Ovary (tissue), 9 donors: ENCODE results near the gene COX6A1. TPM values are rescaled to one million over a fixed set of nuclear protein-coding genes. Genes with fewer than 3 reads are reported as not detected.
"Not testable (repeated sequence)": the region's sequence is repeated elsewhere in the genome, so short reads cannot be mapped to it uniquely, and the experiment has no call there.

Experiments
- DNase-seq, 5 donors: peaks; one replicate each; pipeline ENCODE4 v3.0.0-alpha.2; 2019 to 2020
- H3K27ac ChIP-seq, 2 donors: fragments of 200-600 bp; one replicate each; pipeline versions ENCODE4 v1.5.1 to v1.8.0; 2019 to 2022
- H3K27me3 ChIP-seq: fragments of 200-600 bp; one replicate; pipeline ENCODE4 v1.8.0; 2022
- H3K36me3 ChIP-seq: fragments of 200-600 bp; sonication (generic); one replicate; pipeline ENCODE4 v1.5.1; 2019
- H3K4me1 ChIP-seq: one replicate; pipeline ENCODE4 v1.8.1; 2013; ENCODE audit warnings: mild to moderate bottlenecking, moderate library complexity; ENCODE audit not compliant: insufficient read depth
- H3K4me3 ChIP-seq: fragments of 200-600 bp; sonication (generic); one replicate; pipeline ENCODE4 v1.5.1; 2017
- H3K9me3 ChIP-seq, 2 donors: fragments of 200-600 bp in 1 of 2; sonication (generic) in 1 of 2; one replicate each; pipeline versions ENCODE4 v1.5.1 to v1.8.1; 2013 to 2019; ENCODE audit warnings: mild to moderate bottlenecking in 1 of 2, moderate library complexity in 1 of 2
- EP300 ChIP-seq: sonication (generic); formaldehyde crosslinking; IDR thresholded peaks from one replicate; pipeline ENCODE4 v1.6.1; 2017; ENCODE audit warnings: antibody characterized with exemption
- POLR2A ChIP-seq: fragments of 450-650 bp; IDR thresholded peaks from one replicate; pipeline ENCODE4 v1.6.1; 2017; ENCODE audit warnings: antibody characterized with exemption, mild to moderate bottlenecking, moderate library complexity
- WGBS, 3 donors: extraction: QIAGEN DNeasy Blood & Tissue Kit in 1 of 3; methylation state at CpG; one replicate each; pipeline versions ENCODE4 v1.1.5 to v1.1.7; 2013 to 2017; 5-methylcytosine and 5-hydroxymethylcytosine counted together
- intact Hi-C, 4 donors: fragments of 100-400 bp; cut with DNase I; formaldehyde crosslinking; loops; one replicate each; pipeline versions ENCODE4 v1.11.0 to v1.15.1; 2022 to 2023
- polyA plus RNA-seq, 2 donors: library from polyadenylated mRNA; stranded (reverse); fragments of 200-250 nt in 1 of 2; fragments of 350-450 nt in 1 of 2; fragmentation: Illumina TruSeq in 1 of 2; extraction: RNeasy Lipid Tissue Mini Kit (QIAGEN cat#74804) in 1 of 2; gene quantifications; one replicate each; pipeline ENCODE4 v1.2.3, GENCODE V29; 2013 to 2014
- total RNA-seq, 7 donors: library from RNA; depleted of rRNA in 2 of 7; stranded (reverse); fragments of >200 nt in 2 of 7; fragmentation: NEBNext Ultra II Directional in 3 of 7; extraction: Animal tissue kit (Norgen Biotek cat#: 25700) in 3 of 7; gene quantifications; one replicate each; pipeline versions ENCODE4 v1.1.0 to v1.2.4, GENCODE V29; 2016 to 2023
- TF ChIP-seq, protein P1 (sequence below), 3 donors: fragments of 450-650 bp in 2 of 3; fragments of 200-600 bp in 1 of 3; IDR thresholded peaks; one replicate each; pipeline versions ENCODE4 v1.5.1 to v1.8.0; 2016 to 2022; ENCODE audit warnings: antibody characterized with exemption in 3 of 3, mild to moderate bottlenecking in 1 of 3
- donor health status: DM: no; HTN: no; CAD: no; lungs with moderate emphysema.
- donor health status: DM: no; HTN: no; CAD: no.
- donor health status: Bipolar disorder and iron deficiency.
- donor health status: DM: yes; HTN: yes; CAD: no.
- donor health status: DM: no; HTN: no; CAD: no.
- donor health status: DM: yes; HTN: yes; CAD: no.

COX6A1 gene
- total and polyA plus RNA-seq, 9 donors, result 182 to 633 (median 208) TPM

DNA sequence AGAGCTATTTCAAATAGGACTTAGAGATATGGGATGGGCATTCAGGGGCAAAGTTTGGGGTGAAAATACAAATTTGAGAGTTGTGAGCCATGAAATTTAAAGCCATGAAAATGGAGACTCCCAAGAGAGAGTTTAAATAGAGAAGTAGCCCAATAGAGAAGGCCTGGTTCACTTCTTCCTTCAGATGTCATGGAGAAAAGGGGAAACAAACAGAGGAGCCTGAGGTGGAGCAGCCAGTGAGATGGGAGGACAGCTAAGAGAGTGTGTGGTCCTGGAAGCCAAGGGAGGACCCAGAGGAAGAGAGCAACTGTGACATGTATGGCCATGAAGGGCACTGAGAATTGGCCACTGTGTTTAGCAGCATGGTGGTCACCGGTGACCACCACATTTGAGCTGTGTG is 45.7 kb downstream of the COX6A1 start:
- no peaks in the 10 kb centered on the region for H3K27me3 ChIP-seq
- no peak for DNase-seq
- H3K4me1 ChIP-seq, result peaks cover 7% of the 10 kb centered on the region
- H3K27ac ChIP-seq, result no peak overlapping the region
- TF ChIP-seq EP300, result no peak
- no peak for TF ChIP-seq POLR2A
- no peaks in the 10 kb centered on the region for H3K9me3 ChIP-seq
- intact Hi-C loops, result no loop called here
- H3K36me3 ChIP-seq, result no peaks in the 10 kb centered on the region
- 90 to 92% (median 92%) methylated on average over 1 of the region's 1 CpG for WGBS, 3 donors
- H3K4me3 ChIP-seq, result no peak overlapping the region

DNA sequence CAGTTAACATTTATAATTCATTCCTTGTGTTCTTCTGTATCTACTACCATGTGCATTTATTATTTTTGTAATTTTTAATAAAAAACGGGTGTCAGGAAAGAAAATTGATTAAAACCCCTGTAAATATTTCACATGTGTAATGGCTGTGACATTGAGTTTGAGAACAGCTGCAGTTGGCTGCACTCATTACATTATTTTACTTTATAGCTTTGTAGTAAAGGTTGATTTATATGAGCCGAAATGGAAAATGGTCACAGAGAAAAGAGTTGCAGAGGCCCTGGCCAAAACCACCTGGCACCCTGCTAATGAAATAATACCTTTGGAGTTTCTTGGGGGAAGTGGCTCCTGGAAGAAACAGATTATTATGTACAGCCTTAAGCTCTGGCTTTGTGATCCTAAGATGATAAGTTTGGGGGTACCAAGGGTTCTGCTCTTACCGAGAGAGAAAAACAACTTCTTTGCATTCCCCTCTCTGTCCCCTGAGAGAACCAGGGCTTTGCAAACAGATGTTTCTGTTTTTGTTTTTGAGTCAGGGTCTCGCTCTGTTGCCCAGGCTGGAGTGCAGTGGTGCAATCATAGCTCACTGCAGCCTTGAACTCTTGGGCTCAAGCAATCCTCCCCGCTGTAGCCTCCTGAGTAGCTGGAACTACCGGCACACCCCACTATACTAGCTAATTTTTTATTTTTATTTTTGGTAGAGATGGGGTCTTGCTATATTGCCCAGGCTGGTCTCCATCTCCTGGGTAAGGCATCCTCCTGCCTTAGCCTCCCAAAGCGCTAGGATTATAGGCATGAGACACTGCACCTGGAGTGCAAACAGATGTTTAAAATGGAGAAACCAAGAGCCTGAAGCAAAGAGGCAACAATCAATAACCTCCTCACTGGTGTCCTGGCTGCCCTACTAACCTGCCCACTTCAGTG is 48.3 kb downstream of the COX6A1 start:
- TF ChIP-seq, protein P1, sequence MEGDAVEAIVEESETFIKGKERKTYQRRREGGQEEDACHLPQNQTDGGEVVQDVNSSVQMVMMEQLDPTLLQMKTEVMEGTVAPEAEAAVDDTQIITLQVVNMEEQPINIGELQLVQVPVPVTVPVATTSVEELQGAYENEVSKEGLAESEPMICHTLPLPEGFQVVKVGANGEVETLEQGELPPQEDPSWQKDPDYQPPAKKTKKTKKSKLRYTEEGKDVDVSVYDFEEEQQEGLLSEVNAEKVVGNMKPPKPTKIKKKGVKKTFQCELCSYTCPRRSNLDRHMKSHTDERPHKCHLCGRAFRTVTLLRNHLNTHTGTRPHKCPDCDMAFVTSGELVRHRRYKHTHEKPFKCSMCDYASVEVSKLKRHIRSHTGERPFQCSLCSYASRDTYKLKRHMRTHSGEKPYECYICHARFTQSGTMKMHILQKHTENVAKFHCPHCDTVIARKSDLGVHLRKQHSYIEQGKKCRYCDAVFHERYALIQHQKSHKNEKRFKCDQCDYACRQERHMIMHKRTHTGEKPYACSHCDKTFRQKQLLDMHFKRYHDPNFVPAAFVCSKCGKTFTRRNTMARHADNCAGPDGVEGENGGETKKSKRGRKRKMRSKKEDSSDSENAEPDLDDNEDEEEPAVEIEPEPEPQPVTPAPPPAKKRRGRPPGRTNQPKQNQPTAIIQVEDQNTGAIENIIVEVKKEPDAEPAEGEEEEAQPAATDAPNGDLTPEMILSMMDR (IDR thresholded peaks at IDR 0.05), result no peak
- TF ChIP-seq EP300, result no peak
- no peak for TF ChIP-seq POLR2A
- no peak overlapping the region for H3K4me3 ChIP-seq
- 44 to 52% (median 51%) methylated on average over 7 of the region's 7 CpGs for WGBS, 3 donors
- intact Hi-C loops, result no loop called here
- no peaks in the 10 kb centered on the region for H3K9me3 ChIP-seq
- no peaks in the 10 kb centered on the region for H3K27me3 ChIP-seq
- H3K27ac ChIP-seq, result no peak overlapping the region
- DNase-seq, result no peak
- no peaks in the 10 kb centered on the region for H3K36me3 ChIP-seq
- peaks cover 7% of the 10 kb centered on the region for H3K4me1 ChIP-seq

GRCh38 chr12:120487552-120487951 is 49.6 kb downstream of the COX6A1 start:
- H3K4me1 ChIP-seq, H3K4me3 ChIP-seq, H3K36me3 ChIP-seq, H3K27me3 ChIP-seq, H3K9me3 ChIP-seq, intact Hi-C loops: not testable (repeated sequence)
- DNase-seq, result peak in 4 of 5 donors; percentile 30 to 64 (median 42)
- peak overlapping the region in 1 of 2 donors; percentile 40 for H3K27ac ChIP-seq
- WGBS, 3 donors, result 8 to 18% (median 15%) methylated on average over 7 of the region's 7 CpGs

- WGBS, 3 donors, result 33 to 41% (median 40%) methylated on average over 5 of the region's 5 CpGs
- peak overlapping the region in 1 of 2 donors; percentile 40 for H3K27ac ChIP-seq
These were observed 50.2 kb downstream of the COX6A1 start for GRCh38 chr12:120488057-120488640.

DNA sequence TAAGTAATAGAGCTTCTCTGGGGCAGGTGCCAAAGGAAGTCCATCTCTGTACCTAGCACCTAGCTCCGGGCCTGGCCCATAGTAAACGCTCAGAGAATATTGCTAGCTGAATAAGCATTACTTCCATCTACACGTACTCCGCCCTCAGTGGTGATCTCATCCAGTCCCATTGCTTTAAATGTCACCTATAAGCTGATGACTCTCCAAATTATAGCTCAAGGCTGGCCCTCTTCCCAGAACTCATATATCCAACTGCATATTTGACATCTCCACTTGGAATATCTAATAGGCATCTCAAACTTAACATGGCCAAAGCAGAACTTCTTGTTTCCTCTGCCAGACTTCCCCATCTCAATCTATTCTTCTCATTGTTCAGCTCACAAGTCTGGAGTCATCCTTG is 51.1 kb downstream of the COX6A1 start:
- WGBS, 3 donors, result 93 to 98% (median 98%) methylated on average over 4 of the region's 4 CpGs
- Histone ChIP-seq H3K27ac (no peak overlapping the region), H3K9me3 (no peaks in the 10 kb centered on the region), H3K4me1 (peaks cover 7% of the 10 kb centered on the region), H3K4me3 (no peak overlapping the region), H3K27me3 (no peaks in the 10 kb centered on the region), H3K36me3 (no peaks in the 10 kb centered on the region)
- intact Hi-C loops, result no loop called here
- TF ChIP-seq EP300, result no peak
- TF ChIP-seq POLR2A, result no peak
- TF ChIP-seq, protein P1 (IDR thresholded peaks at IDR 0.05), result no peak
- DNase-seq, result no peak

More at GRCh38 chr12:120488057-120488640, 50.2 kb downstream of the COX6A1 start:
- no peaks in the 10 kb centered on the region for H3K36me3 ChIP-seq
- TF ChIP-seq, protein P1 (IDR thresholded peaks at IDR 0.05), result no peak
- intact Hi-C loops, result no loop called here
- H3K4me3 ChIP-seq, result no peak overlapping the region
- H3K4me1 ChIP-seq, result peaks cover 7% of the 10 kb centered on the region
- H3K9me3 ChIP-seq, result no peaks in the 10 kb centered on the region
- DNase-seq, result peak in 3 of 5 donors; percentile 44 to 57 (median 51)
- no peaks in the 10 kb centered on the region for H3K27me3 ChIP-seq
